Endodermal cell (in vitro differentiated cells): Measurements from ENCODE around the gene ZCWPW1. TPM values are rescaled to one million over a fixed set of nuclear protein-coding genes. Genes with fewer than 3 reads are reported as not detected.
A peak's percentile ranks its signal among the peaks of the same experiment; 100 is the strongest.
"Not testable (repeated sequence)": the region's sequence is repeated elsewhere in the genome, so short reads cannot be mapped to it uniquely, and the experiment has no call there.

Source experiments
- DNase-seq: peaks from one replicate; pipeline ENCODE4 v3.0.0-alpha.2; 2017
- H3K27ac ChIP-seq: 2 replicates; pipeline ENCODE4 v1.5.1; 2013; ENCODE audit warnings: mild to moderate bottlenecking, low read depth, low read length, moderate library complexity
- H3K27me3 ChIP-seq: 2 replicates; pipeline ENCODE4 v1.6.1; 2013; ENCODE audit warnings: mild to moderate bottlenecking, low read length, moderate library complexity; ENCODE audit not compliant: insufficient read depth, control insufficient read depth, poor library complexity, severe bottlenecking
- H3K36me3 ChIP-seq: 2 replicates; pipeline ENCODE4 v1.7.0; 2013; ENCODE audit warnings: mild to moderate bottlenecking, low read length, moderate library complexity; ENCODE audit not compliant: control insufficient read depth, insufficient read depth
- H3K4me1 ChIP-seq: one replicate; pipeline ENCODE4 v1.7.0; 2013; ENCODE audit warnings: low read length; ENCODE audit not compliant: control insufficient read depth, insufficient read depth
- H3K4me3 ChIP-seq: 2 replicates; pipeline ENCODE4 v1.5.1; 2013; ENCODE audit warnings: mild to moderate bottlenecking, low read length, moderate library complexity
- H3K9ac ChIP-seq: 2 replicates; pipeline ENCODE4 v1.6.1; 2013; ENCODE audit warnings: mild to moderate bottlenecking, low read length, moderate library complexity; ENCODE audit not compliant: poor library complexity, severe bottlenecking; ENCODE audit errors: extremely low read depth
- H3K9me3 ChIP-seq: 2 replicates; pipeline ENCODE4 v1.6.1; 2013; ENCODE audit warnings: mild to moderate bottlenecking, low read length, moderate library complexity; ENCODE audit not compliant: control insufficient read depth
- H3K27ac Mint-ChIP-seq: 2 replicates; pipeline ENCODE4 v1.8.0; 2020; ENCODE audit warnings: mixed read lengths
- H3K27me3 Mint-ChIP-seq: 2 replicates; pipeline ENCODE4 v1.8.0; 2021; ENCODE audit warnings: mild to moderate bottlenecking, mixed read lengths; ENCODE audit not compliant: insufficient read depth
- H3K36me3 Mint-ChIP-seq: 2 replicates; pipeline ENCODE4 v1.8.0; 2020; ENCODE audit warnings: low read depth, mixed read lengths
- H3K4me1 Mint-ChIP-seq: 2 replicates; pipeline ENCODE4 v1.8.0; 2020; ENCODE audit warnings: mixed read lengths
- H3K4me3 Mint-ChIP-seq: 2 replicates; pipeline ENCODE4 v1.8.0; 2020; ENCODE audit warnings: mild to moderate bottlenecking, moderate library complexity, mixed read lengths
- H3K9me3 Mint-ChIP-seq: 2 replicates; pipeline ENCODE4 v1.8.0; 2020; ENCODE audit warnings: mild to moderate bottlenecking, mixed read lengths
- CTCF ChIP-seq: fragments of 200-600 bp; sonication (generic); conservative IDR thresholded peaks from 2 replicates; pipeline ENCODE4 v1.5.0; 2021; ENCODE audit warnings: antibody characterized with exemption, mild to moderate bottlenecking
- WGBS, 2 experiments: methylation state at CpG; one replicate each; pipeline versions ENCODE4 v1.1.5 to v1.1.7; 2013; ENCODE audit warnings: missing lambda C conversion rate in 2 of 2, mixed read lengths in 1 of 2; ENCODE audit not compliant: insufficient coverage in 1 of 2, insufficient read length in 1 of 2; 5-methylcytosine and 5-hydroxymethylcytosine counted together
- total RNA-seq, 2 donors: library from RNA; stranded (reverse); fragmentation: NEBNext Ultra II Directional in 1 of 2; extraction: Animal tissue kit (Norgen Biotek cat#: 25700) in 1 of 2; gene quantifications; 2 replicates in 1 of 2; 3 replicates in 1 of 2; pipeline ENCODE4 v1.2.1, GENCODE V29; 2021

ZCWPW1 gene
- total RNA-seq, 2 donors from 2014 or later, result 1.9 to 2.3 TPM

- no peak overlapping the region for H3K27ac ChIP-seq
- no peaks in the 10 kb centered on the region for H3K27me3 ChIP-seq
- no peak overlapping the region for H3K4me3 ChIP-seq
- Mint-ChIP-seq H3K36me3 (no peaks in the 10 kb centered on the region), H3K27ac (no peak overlapping the region), H3K4me1 (no peaks in the 10 kb centered on the region), H3K4me3 (no peak overlapping the region), H3K27me3 (peaks cover 20% of the 10 kb centered on the region), H3K9me3 (no peaks in the 10 kb centered on the region)
- H3K9ac ChIP-seq, result no peak overlapping the region
- no peak for TF ChIP-seq CTCF
- H3K9me3 ChIP-seq, result no peaks in the 10 kb centered on the region
- 84 to 100% methylated on average over 1 to 2 of the region's 2 CpGs for WGBS, 2 experiments
- no peaks in the 10 kb centered on the region for H3K4me1 ChIP-seq
- DNase-seq, result no peak
- H3K36me3 ChIP-seq, result no peaks in the 10 kb centered on the region
These were observed 40.8 kb downstream of the ZCWPW1 start for GRCh38 chr7:100387695-100388094.

- Mint-ChIP-seq H3K27me3 (peaks cover 22% of the 10 kb centered on the region), H3K36me3 (no peaks in the 10 kb centered on the region), H3K4me3 (no peak overlapping the region), H3K4me1 (no peaks in the 10 kb centered on the region), H3K27ac (no peak overlapping the region), H3K9me3 (no peaks in the 10 kb centered on the region)
- H3K36me3 ChIP-seq, result no peaks in the 10 kb centered on the region
- TF ChIP-seq CTCF, result no peak
- no peaks in the 10 kb centered on the region for H3K4me1 ChIP-seq
- no peak overlapping the region for H3K27ac ChIP-seq
- no peaks in the 10 kb centered on the region for H3K27me3 ChIP-seq
- no peak overlapping the region for H3K4me3 ChIP-seq
- H3K9ac ChIP-seq, result no peak overlapping the region
- no peak for DNase-seq
- 88 to 90% methylated on average over 4 of the region's 5 CpGs for WGBS, 2 experiments
- no peaks in the 10 kb centered on the region for H3K9me3 ChIP-seq
These were observed 41.6 kb downstream of the ZCWPW1 start for GRCh38 chr7:100386940-100387339.

GRCh38 chr7:100384628-100385294, 43.7 kb downstream of the ZCWPW1 start:
- Histone ChIP-seq H3K4me3 (no peak overlapping the region), H3K36me3 (no peaks in the 10 kb centered on the region), H3K27me3 (no peaks in the 10 kb centered on the region), H3K27ac (no peak overlapping the region), H3K4me1 (no peaks in the 10 kb centered on the region), H3K9me3 (no peaks in the 10 kb centered on the region), H3K9ac (no peak overlapping the region)
- no peaks in the 10 kb centered on the region for H3K36me3 Mint-ChIP-seq
- WGBS, 2 experiments, result 87 to 100% methylated on average over 6 of the region's 6 CpGs
- H3K27ac Mint-ChIP-seq, result no peak overlapping the region
- no peaks in the 10 kb centered on the region for H3K4me1 Mint-ChIP-seq
- no peak for DNase-seq
- H3K4me3 Mint-ChIP-seq, result no peak overlapping the region
- no peak for TF ChIP-seq CTCF
- no peaks in the 10 kb centered on the region for H3K9me3 Mint-ChIP-seq
- peaks cover 24% of the 10 kb centered on the region for H3K27me3 Mint-ChIP-seq

GRCh38 chr7:100382234-100382853, 46.2 kb downstream of the ZCWPW1 start:
- H3K36me3 Mint-ChIP-seq, H3K27ac ChIP-seq, H3K9me3 ChIP-seq, H3K36me3 ChIP-seq, H3K27me3 ChIP-seq, H3K9ac ChIP-seq, DNase-seq, H3K9me3 Mint-ChIP-seq, H3K4me3 Mint-ChIP-seq, H3K4me1 ChIP-seq, H3K4me3 ChIP-seq, H3K27ac Mint-ChIP-seq, H3K4me1 Mint-ChIP-seq: not testable (repeated sequence)
- WGBS, 2 experiments, result 92 to 94% methylated on average over 5 to 8 of the region's 8 CpGs
- H3K27me3 Mint-ChIP-seq, result peaks cover 20% of the 10 kb centered on the region

GRCh38 chr7:100381531-100382233, 46.8 kb downstream of the ZCWPW1 start:
- WGBS, 2 experiments, result 94 to 100% methylated on average over 2 to 48 of the region's 49 CpGs

More at GRCh38 chr7:100381531-100382233, 46.8 kb downstream of the ZCWPW1 start:
- H3K4me3 ChIP-seq, H3K4me1 ChIP-seq, H3K27ac Mint-ChIP-seq, H3K4me3 Mint-ChIP-seq, H3K36me3 Mint-ChIP-seq, H3K36me3 ChIP-seq, H3K9ac ChIP-seq, H3K9me3 Mint-ChIP-seq, H3K9me3 ChIP-seq, H3K27ac ChIP-seq, H3K27me3 ChIP-seq, H3K4me1 Mint-ChIP-seq: not testable (repeated sequence)
- peaks cover 20% of the 10 kb centered on the region for H3K27me3 Mint-ChIP-seq
- DNase-seq, result peak; percentile 67
